D721Med (cell line): Measurements from ENCODE around the gene ZNF136.

Experiments used
- DNase-seq: peaks from one replicate; pipeline ENCODE4 v3.0.0; 2011; ENCODE audit warnings: low spot score; ENCODE audit not compliant: insufficient read length
- FAIRE-seq: peaks from 2 replicates; lab custom pipeline; 2011; peaks lifted over from hg19 to GRCh38; lab: Jason Lieb, UNC
- CTCF ChIP-seq: IDR thresholded peaks from 2 replicates; pipeline ENCODE4 v1.5.1; 2012; ENCODE audit warnings: mild to moderate bottlenecking, control low read depth; ENCODE audit not compliant: insufficient read depth; ENCODE audit errors: missing control alignments

The ZNF136 gene

GRCh38 chr19:12162882-12163806 is at the start of gene ZNF136:
TSS of gene ZNF136 (plus strand) at chr19:12163096. CDS start at chr19:12163204, 108 bp downstream.
- peak; percentile 97 for DNase-seq
- no peak for TF ChIP-seq CTCF
- no peak for FAIRE-seq

- TF ChIP-seq CTCF, result no peak
- FAIRE-seq (no peak), DNase-seq (no peak)
These were observed 49.8 kb upstream of the ZNF136 start for GRCh38 chr19:12113121-12113520.

GRCh38 chr19:12117201-12117970 is 45.5 kb upstream of the ZNF136 start:
- no peak for FAIRE-seq
- TF ChIP-seq CTCF, result no peak
- no peak for DNase-seq

GRCh38 chr19:12126707-12127106 is 36.2 kb upstream of the ZNF136 start:
- peak; percentile 44 for TF ChIP-seq CTCF
- FAIRE-seq (peak; percentile 88), DNase-seq (no peak)

- no peak for TF ChIP-seq CTCF
- DNase-seq (no peak), FAIRE-seq (no peak)
These were observed 29.8 kb upstream of the ZNF136 start for GRCh38 chr19:12133069-12133468.

- no peak for DNase-seq
- FAIRE-seq, result no peak
- TF ChIP-seq CTCF, result peak; percentile 28
These were observed 25.5 kb upstream of the ZNF136 start for GRCh38 chr19:12137221-12137940.
